Astrocyte of the cerebellum (primary cell): Measurements from ENCODE around the gene KCNK2.

ENCODE experiments used
- DNase-seq: peaks from one replicate; pipeline ENCODE4 v3.0.0-alpha.2; 2011; ENCODE audit warnings: low read depth
- H3K4me3 ChIP-seq: 2 replicates; pipeline ENCODE4 v1.5.1; 2011; ENCODE audit warnings: mild to moderate bottlenecking, low read depth, low read length, moderate library complexity
- CTCF ChIP-seq: IDR thresholded peaks from 2 replicates; pipeline ENCODE4 v1.5.1; 2012; ENCODE audit warnings: low read length, low read depth, moderate library complexity, mild to moderate bottlenecking; ENCODE audit errors: missing control alignments
- in situ Hi-C: cut with HindIII; loops from 2 replicates; pipeline ENCODE4 v1.10.0; 2017; ENCODE audit warnings: low sequenced_read_pairs

KCNK2 gene

GRCh38 chr1:215082532-215083382 lies at the start of gene KCNK2:
Gene KCNK2 (plus strand): TSS chr1:215082737. CDS start chr1:215083386, 649 bp downstream.
- no peak for DNase-seq
- in situ Hi-C loops, result no loop called here
- TF ChIP-seq CTCF, result peak; percentile 2
- H3K4me3 ChIP-seq, result peak within 1 kb of the TSS; percentile 68

- no peak overlapping the region for H3K4me3 ChIP-seq
- in situ Hi-C loops, result no loop called here
- no peak for DNase-seq
- TF ChIP-seq CTCF, result no peak
Observed at GRCh38 chr1:215032911-215033526, 49.5 kb upstream of the KCNK2 start.

- TF ChIP-seq CTCF, result no peak
- no peak for DNase-seq
- in situ Hi-C loops, result no loop called here
- H3K4me3 ChIP-seq, result no peak overlapping the region
Observed at GRCh38 chr1:215040190-215040589, 42.3 kb upstream of the KCNK2 start.

- TF ChIP-seq CTCF, result no peak
- H3K4me3 ChIP-seq, result no peak overlapping the region
- in situ Hi-C loops, result no loop called here
- DNase-seq, result no peak
Observed at GRCh38 chr1:215043401-215043800, 39.1 kb upstream of the KCNK2 start.

GRCh38 chr1:215044151-215044550 lies 38.4 kb upstream of the KCNK2 start:
- no peak for DNase-seq
- TF ChIP-seq CTCF, result no peak
- in situ Hi-C loops, result no loop called here
- H3K4me3 ChIP-seq, result no peak overlapping the region

- H3K4me3 ChIP-seq, result no peak overlapping the region
- no peak for DNase-seq
- no peak for TF ChIP-seq CTCF
- in situ Hi-C loops, result no loop called here
Observed at GRCh38 chr1:215045698-215046308, 36.7 kb upstream of the KCNK2 start.
